Mucosa of stomach (tissue), 1 donor: ENCODE results near the gene U2AF2.

Experiments used
- H3K27me3 ChIP-seq: one replicate; pipeline ENCODE4 v1.7.0; 2013; ENCODE audit warnings: mild to moderate bottlenecking, low read length; ENCODE audit not compliant: control insufficient read depth, insufficient read depth
- H3K36me3 ChIP-seq: one replicate; pipeline ENCODE4 v1.7.0; 2013; ENCODE audit warnings: low read length; ENCODE audit not compliant: control insufficient read depth, insufficient read depth
- H3K4me1 ChIP-seq: one replicate; pipeline ENCODE4 v1.7.0; 2013; ENCODE audit warnings: mild to moderate bottlenecking, low read length; ENCODE audit not compliant: control insufficient read depth, insufficient read depth
- H3K4me3 ChIP-seq: one replicate; pipeline ENCODE4 v1.7.0; 2013; ENCODE audit warnings: low read length
- H3K9ac ChIP-seq: one replicate; pipeline ENCODE4 v1.7.0; 2013; ENCODE audit warnings: mild to moderate bottlenecking, low read length, moderate library complexity
- H3K9me3 ChIP-seq: one replicate; pipeline ENCODE4 v1.7.0; 2013; ENCODE audit warnings: mild to moderate bottlenecking, low read length, moderate library complexity; ENCODE audit not compliant: control insufficient read depth
- donor health status: Pancreatic carcinoma.

Gene U2AF2

DNA sequence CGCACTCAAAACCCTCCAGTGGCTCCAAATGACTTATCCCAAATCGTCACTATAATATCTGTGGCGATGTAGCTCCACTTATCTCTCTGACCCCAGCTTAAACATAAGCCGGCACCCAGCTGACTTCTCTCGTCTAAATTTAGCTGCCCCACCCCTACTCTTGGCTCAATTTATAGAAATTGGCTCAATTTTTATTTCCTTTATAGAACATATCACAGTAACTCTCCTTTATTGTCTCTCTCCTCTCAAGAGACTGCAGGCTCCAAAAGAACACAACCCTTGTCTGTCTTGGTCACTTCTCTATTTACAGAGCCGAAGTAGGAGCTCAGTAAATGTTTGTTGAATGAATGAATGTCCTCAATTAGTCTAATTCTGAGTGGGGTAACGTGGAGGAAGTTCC lies 31.3 kb upstream of the U2AF2 start:
- Histone ChIP-seq H3K36me3 (no peaks in the 10 kb centered on the region), H3K4me3 (no peak overlapping the region), H3K9me3 (no peaks in the 10 kb centered on the region), H3K27me3 (no peaks in the 10 kb centered on the region), H3K4me1 (peaks cover 14% of the 10 kb centered on the region), H3K9ac (no peak overlapping the region)

DNA sequence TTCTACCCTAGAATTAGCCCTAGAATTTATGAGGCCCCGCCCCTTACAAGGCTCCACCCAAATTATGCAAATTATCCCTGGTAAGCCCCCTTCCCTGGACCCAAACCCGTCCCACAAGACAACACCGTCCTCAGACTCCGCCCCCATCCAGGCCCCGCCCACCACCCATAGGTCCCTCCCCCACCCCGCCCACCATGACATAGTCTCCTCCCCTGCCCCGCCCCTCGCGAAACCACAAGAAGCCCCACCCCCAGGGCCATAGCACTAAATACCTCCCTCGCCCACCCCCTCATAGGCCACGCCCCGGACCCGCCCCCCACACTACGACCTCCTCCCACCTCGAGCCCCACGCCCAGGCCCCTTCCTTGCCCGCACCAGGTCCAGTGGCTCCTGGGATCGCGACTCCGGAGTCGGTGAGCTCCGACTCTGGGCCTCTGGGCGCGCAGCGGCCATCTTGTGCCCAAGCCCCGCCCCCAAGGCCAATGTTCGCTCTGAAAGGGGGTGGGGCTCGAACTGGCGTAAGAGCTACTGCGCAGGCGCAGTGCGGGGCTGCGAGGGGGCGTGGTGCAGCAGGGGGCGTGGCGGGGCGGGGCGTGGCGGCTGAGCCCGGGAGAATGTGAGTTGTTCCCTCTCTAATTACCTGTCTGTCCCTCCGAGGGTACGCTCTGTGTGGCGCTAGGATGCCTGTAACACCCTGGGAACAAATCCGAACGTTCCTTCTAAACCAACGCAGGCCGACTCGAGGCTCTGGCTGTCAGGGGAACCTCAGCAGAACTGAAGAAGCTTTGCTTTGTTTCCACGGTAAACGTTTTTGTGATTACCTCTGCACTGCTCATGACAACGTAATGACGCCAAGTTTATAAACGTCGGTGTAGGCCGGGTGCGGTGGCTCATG lies 30.5 kb upstream of the U2AF2 start, which contains the start of gene ZNF784:
Gene ZNF784 (minus strand): TSS at position 458 of the 895 bp plus-strand sequence. CDS start 5 bp downstream, at position 453.
- H3K9ac ChIP-seq, result peak within 1 kb of the TSS; percentile 73

DNA sequence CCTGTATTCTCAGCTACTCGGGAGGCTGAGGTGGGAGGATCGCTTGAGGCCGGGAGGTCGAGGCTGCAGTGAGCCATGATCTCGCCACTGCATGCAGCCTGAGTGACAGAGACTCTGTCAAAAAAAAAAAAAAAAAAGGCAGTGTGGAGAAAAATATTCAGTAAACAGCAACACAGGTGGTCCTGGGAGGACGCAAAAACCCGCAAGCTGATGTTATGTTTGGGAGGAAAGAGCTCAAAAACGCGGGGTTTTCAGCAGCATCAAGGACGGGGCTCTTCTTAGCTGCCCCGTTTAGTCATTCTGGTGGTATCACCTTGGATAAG lies 29.9 kb upstream of the U2AF2 start:
- H3K9me3 ChIP-seq, result no peaks in the 10 kb centered on the region
- H3K4me1 ChIP-seq, result peaks cover 14% of the 10 kb centered on the region
- no peak overlapping the region for H3K4me3 ChIP-seq
- no peaks in the 10 kb centered on the region for H3K27me3 ChIP-seq
- H3K9ac ChIP-seq, result peak overlapping the region; percentile 73
- no peaks in the 10 kb centered on the region for H3K36me3 ChIP-seq

More for the DNA sequence above, 30.5 kb upstream of the U2AF2 start, which contains the start of gene ZNF784:
- Histone ChIP-seq H3K4me3 (peak within 1 kb of the TSS; percentile 17), H3K9me3 (no peaks in the 10 kb centered on the region), H3K4me1 (peaks cover 14% of the 10 kb centered on the region), H3K27me3 (no peaks in the 10 kb centered on the region), H3K36me3 (no peaks in the 10 kb centered on the region)

DNA sequence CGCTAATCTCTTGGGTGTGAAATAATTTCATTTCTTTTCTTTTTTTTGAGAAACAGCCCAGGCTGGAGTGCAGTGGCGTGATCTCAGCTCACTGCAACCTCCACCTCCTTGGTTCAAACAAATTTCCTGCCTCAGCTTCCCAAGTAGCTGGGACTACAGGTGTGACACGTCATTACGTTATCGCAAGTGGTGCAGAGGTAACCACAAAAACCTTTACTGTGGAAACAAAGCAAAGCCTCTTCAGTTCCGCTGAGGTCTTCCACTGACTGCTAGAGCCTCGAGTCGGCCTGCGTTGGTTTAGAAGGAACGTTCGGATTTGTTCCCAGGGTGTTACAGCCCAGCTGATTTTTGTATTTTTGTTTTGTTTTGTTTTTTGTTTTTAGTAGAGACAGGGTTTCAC lies 28.5 kb upstream of the U2AF2 start:
- no peak overlapping the region for H3K9ac ChIP-seq
- no peak overlapping the region for H3K4me3 ChIP-seq
- H3K36me3 ChIP-seq, result no peaks in the 10 kb centered on the region
- no peaks in the 10 kb centered on the region for H3K9me3 ChIP-seq
- H3K27me3 ChIP-seq, result no peaks in the 10 kb centered on the region
- peaks cover 14% of the 10 kb centered on the region for H3K4me1 ChIP-seq

DNA sequence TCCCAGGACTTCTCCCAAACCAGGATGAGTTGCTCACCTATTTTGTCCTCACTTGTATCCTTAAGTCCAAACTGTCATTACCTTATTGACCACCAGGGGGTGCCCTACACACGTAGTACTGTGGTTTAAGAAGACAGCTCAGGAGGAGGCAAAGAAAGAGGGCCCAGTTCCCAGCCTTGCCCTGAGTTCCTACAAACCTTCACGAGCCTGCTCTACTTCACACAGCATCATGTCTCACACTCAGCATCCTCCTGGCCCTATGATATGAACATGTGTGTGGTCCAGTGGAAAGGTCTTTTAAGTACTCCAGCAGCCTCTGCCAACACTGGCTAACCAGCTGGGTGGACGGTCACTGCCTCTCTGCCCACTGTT lies 22.4 kb upstream of the U2AF2 start:
- H3K4me3 ChIP-seq, result no peak overlapping the region
- no peaks in the 10 kb centered on the region for H3K36me3 ChIP-seq
- no peaks in the 10 kb centered on the region for H3K27me3 ChIP-seq
- no peaks in the 10 kb centered on the region for H3K9me3 ChIP-seq
- H3K9ac ChIP-seq, result peak overlapping the region; percentile 57
- H3K4me1 ChIP-seq, result peaks cover 23% of the 10 kb centered on the region

DNA sequence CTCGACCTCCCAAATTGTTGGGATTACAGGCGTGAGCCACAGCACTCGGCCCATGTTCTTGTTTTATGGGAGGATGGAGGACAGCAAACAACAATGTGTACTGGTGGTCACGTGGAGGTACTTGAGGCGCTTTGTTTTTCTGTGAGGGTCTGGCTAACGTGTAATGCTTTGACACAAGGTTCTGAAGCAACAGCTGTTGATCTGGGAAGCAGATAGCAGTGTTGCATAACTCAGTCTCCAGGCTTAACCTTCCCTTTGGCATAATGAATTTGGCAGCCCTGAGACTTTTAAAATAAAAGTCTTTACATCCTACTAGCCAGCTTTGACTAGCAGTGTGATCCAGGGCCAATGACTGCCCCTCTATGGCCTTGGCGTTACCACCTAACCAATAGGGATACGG lies 21.0 kb upstream of the U2AF2 start:
- Histone ChIP-seq H3K36me3 (no peaks in the 10 kb centered on the region), H3K9me3 (no peaks in the 10 kb centered on the region), H3K27me3 (no peaks in the 10 kb centered on the region), H3K4me3 (no peak overlapping the region), H3K9ac (no peak overlapping the region), H3K4me1 (peaks cover 23% of the 10 kb centered on the region)

DNA sequence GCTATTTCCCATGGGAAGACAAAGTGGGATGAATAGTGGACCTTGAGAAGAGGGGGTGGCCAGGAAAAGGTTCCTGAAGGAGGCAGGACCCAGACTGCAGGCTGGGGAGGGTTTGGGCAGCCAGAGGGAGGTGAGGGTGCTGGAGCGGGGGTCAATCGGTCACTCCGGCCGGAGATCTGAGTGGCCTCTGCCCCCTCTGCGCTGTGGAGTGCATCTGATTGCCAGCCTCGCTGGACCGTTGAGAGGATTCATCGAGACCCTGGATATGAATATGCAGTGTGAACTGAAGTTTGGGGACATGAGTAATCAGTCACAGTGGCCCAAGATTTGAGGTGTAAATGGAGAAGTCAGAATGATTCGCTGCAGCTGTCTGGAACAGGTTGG lies 19.5 kb upstream of the U2AF2 start:
- no peaks in the 10 kb centered on the region for H3K9me3 ChIP-seq
- H3K36me3 ChIP-seq, result no peaks in the 10 kb centered on the region
- peak overlapping the region; percentile 99 for H3K9ac ChIP-seq
- H3K4me1 ChIP-seq, result peaks cover 29% of the 10 kb centered on the region
- H3K4me3 ChIP-seq, result peak overlapping the region; percentile 87
- H3K27me3 ChIP-seq, result no peaks in the 10 kb centered on the region

DNA sequence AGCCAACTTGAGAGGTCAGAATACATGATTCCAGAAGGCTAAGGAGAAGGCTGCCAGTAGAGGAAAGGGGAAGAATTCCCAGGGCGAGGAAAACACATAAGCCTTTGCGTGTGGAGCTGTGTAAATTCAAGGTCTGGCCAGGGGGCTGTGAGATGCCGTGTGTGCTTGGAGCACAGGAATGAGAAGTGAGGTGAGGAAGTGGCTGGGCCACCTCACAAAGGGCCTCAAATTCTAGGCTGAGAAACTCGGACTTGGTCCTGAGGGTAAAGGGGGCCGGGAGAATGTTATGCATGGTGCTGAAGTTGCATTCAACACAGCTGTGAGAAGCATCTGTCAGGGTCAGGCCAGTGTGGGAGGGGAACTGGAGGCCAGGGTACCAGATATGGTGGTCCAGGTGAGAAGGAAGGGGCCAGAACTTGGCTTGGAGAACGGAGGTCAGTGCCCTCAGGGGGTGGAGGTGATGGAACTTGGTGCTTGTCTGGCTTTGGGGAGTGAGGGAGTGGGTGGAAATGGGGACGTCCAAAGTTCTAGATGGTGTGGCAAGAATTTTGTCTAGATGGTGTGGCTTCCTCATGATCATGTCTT lies 18.9 kb upstream of the U2AF2 start:
- peak overlapping the region; percentile 87 for H3K4me3 ChIP-seq
- peak overlapping the region; percentile 99 for H3K9ac ChIP-seq
- H3K9me3 ChIP-seq, result no peaks in the 10 kb centered on the region
- no peaks in the 10 kb centered on the region for H3K27me3 ChIP-seq
- peaks cover 34% of the 10 kb centered on the region for H3K4me1 ChIP-seq
- no peaks in the 10 kb centered on the region for H3K36me3 ChIP-seq

DNA sequence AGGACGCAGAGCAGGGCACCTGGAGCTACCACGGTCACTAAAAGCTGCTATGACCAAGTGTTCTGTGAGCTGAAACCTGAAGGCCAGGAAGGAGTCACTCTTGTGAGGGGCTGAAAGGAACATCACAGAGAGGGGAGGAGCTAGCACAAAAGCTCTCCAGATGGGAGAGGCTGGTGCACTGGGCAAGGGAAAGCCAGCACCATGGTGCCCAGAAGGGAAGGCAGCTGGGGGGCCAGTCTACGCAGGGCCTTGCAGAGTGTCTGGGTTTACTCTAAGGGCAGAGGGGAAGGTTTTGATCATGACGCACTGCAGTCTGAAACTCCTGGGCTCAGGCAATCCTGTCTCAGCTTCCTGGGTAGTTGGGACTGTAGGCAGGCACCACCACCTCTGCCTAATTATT lies 18.1 kb upstream of the U2AF2 start:
- H3K4me1 ChIP-seq, result peaks cover 36% of the 10 kb centered on the region
- no peaks in the 10 kb centered on the region for H3K9me3 ChIP-seq
- H3K9ac ChIP-seq, result no peak overlapping the region
- H3K27me3 ChIP-seq, result no peaks in the 10 kb centered on the region
- no peak overlapping the region for H3K4me3 ChIP-seq
- no peaks in the 10 kb centered on the region for H3K36me3 ChIP-seq

DNA sequence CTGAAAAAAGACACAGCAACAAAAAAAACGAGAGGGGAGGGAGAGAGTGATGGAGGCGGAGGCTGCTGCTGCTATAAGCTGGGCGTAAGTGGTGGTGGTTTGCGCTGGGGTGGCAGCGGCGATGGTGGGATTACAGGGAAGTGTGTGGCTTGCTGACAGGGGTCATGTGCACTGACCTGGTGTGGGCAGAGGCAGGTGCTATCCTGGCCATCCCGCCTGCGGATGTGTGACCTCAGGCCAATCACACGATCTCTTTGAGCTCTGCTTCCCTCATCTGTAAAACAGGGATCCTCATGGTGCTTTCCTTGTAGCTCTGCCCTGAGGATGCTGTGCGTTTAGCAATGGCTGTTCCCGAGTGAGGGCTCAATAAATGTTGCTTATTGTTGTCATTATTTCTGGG lies 17.3 kb upstream of the U2AF2 start:
- no peaks in the 10 kb centered on the region for H3K9me3 ChIP-seq
- H3K27me3 ChIP-seq, result no peaks in the 10 kb centered on the region
- H3K4me1 ChIP-seq, result peaks cover 37% of the 10 kb centered on the region
- H3K36me3 ChIP-seq, result no peaks in the 10 kb centered on the region
- H3K9ac ChIP-seq, result no peak overlapping the region
- no peak overlapping the region for H3K4me3 ChIP-seq

DNA sequence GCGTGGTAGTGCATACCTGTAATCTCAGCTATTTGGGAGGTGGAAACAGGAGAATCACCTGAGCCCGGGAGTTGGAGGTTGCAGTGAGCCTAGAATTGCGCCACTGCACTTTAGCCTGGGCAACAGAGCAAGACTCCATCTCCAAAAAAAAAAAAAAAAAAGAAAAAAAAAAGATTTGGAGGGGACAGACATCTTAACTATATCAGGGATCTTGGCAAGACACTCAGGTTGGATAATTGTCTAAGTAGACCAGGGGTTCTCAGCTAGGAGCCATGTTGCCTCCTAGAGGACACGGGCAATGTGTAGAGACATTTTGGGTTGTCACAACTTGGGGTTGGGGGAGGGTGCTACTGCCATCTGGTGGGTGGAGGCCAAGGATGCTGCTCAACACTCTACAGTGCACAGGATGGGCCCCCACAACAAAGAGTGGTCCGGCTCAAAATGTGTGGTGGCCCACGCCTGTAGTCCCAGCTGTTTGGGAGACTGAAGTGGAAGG lies 15.9 kb upstream of the U2AF2 start:
- H3K9me3 ChIP-seq, result no peaks in the 10 kb centered on the region
- H3K4me3 ChIP-seq, result no peak overlapping the region
- H3K27me3 ChIP-seq, result no peaks in the 10 kb centered on the region
- no peaks in the 10 kb centered on the region for H3K36me3 ChIP-seq
- H3K4me1 ChIP-seq, result peaks cover 46% of the 10 kb centered on the region
- no peak overlapping the region for H3K9ac ChIP-seq

DNA sequence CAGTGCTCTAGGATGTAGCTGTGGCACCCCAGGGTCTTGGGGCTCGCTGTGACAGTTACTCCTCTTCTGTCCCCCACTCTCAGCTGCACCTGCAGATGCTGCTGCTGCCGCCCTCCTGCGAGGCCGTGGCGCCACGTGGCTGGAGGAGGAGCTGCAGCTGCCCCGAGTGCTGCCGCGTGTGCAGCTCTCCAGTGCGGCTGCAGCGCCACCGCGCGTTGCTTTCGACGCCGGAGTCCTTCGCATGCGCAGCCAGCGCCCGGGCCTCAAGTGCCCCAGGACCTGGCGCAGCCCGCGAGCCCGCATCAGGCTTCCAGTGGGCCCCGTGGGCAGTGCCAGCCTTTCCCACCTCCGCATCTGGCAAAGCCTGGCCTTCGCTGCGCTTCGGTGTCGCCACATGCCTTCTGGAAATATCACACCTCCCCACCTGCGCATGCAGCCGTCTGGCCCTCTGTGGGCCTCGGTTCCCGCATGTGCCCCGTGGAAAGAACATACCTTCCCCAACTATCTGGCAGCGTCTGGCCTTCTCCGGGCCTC lies 14.7 kb upstream of the U2AF2 start:
- Histone ChIP-seq H3K36me3 (no peaks in the 10 kb centered on the region), H3K4me3 (peak overlapping the region; percentile 36), H3K9ac (peak overlapping the region; percentile 78), H3K27me3 (no peaks in the 10 kb centered on the region), H3K9me3 (no peaks in the 10 kb centered on the region), H3K4me1 (peaks cover 55% of the 10 kb centered on the region)
